Measurements from ENCODE around the gene ATOSB.

DNA sequence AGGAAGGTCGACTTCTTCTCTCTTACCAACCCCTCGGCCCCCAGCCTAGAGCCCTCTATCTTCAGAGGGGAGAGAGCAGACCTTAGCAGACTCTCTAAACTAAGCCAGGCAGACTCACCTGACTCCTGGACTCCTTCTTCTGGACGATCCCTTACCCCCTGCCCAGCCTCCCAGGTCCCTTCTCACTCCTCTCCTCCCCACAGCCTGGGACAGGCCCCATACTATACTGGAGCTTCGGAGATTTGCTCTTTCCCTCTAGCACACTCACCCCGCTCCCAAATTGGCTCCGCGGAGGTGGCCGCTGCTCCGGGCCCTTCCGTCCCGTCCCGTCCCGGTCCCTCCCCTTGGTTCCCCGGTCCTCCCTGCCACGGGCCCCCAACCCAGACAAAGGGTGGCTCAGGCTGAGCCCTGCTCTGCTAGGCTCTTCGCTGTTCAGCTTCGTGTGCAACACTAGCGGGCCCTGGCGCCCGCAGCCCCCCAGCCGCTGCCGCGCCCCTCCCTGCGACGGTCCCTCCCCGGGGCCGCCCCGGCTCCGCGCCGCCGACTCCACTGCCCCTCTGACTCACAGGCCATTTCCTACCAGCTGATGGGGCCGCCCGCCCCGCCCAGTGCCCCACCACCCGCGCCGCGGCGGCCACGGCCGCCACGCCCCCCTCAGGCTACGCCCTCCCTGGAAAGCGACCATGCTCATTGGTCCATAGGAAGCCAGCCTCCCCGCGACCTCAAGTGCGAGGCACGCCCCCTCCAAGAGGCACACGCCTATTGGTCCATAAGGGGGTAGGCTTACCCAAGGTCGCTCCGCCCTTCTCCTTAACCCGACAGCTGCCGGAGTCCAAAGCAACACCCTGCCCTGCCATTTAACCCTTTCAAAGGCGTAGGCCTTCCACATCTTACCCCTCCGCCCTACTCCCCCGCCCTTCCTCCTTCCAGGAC, 4.4 kb downstream of the ATOSB start:
- TF ChIP-seq CTCF (IDR thresholded peaks at IDR 0.05; ENCODE audit: low read length): no peak
- TF ChIP-seq EZH2 (IDR thresholded peaks at IDR 0.05; ENCODE audit: borderline replicate concordance, low read length): no peak

Measured in OCI-LY1 (cell line).